ENCODE results near the gene KCNMA1.

Gene KCNMA1

GRCh38 chr10:77226853-77227565, 410.6 kb downstream of the KCNMA1 start:
- DNase-seq, result no peak

DNA sequence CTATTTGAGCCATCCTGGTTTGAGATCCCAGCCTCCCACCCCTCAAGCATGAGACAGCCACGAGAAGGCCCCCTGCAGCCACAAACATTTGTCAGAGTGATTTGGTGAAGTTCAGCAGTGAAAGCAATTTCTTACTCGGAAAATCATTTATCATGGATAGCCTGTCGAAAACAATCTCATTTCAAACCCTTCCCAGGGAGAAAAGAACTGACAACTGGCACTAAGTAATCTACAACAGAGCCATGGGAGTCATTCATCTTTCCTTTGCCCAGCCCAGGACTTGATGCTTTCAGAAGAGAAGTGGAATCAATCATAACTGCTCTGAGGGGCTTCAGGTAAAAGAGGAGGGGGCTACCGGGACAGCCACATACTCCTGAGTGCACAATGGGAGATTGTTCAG, 411.2 kb downstream of the KCNMA1 start:
- DNase-seq, result no peak

DNA sequence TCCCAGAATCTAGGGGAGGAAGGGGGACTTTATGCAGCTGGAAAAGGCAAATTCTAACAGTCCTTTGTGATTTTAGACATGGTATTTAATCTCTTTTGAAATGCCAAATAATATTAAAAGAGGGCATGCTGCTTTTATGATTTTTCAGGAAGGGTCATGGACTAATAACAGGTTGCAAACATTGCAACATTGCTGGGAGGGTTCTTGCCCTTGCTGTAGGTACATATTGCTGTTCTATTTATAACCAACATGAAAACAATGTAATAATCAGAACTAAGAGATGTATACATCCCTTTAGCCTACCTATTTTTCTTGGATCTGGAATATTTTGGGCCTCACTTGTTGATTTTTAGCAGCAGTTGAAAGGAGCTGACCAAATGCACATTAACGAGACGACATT, 411.6 kb downstream of the KCNMA1 start:
- no peak for DNase-seq

DNA sequence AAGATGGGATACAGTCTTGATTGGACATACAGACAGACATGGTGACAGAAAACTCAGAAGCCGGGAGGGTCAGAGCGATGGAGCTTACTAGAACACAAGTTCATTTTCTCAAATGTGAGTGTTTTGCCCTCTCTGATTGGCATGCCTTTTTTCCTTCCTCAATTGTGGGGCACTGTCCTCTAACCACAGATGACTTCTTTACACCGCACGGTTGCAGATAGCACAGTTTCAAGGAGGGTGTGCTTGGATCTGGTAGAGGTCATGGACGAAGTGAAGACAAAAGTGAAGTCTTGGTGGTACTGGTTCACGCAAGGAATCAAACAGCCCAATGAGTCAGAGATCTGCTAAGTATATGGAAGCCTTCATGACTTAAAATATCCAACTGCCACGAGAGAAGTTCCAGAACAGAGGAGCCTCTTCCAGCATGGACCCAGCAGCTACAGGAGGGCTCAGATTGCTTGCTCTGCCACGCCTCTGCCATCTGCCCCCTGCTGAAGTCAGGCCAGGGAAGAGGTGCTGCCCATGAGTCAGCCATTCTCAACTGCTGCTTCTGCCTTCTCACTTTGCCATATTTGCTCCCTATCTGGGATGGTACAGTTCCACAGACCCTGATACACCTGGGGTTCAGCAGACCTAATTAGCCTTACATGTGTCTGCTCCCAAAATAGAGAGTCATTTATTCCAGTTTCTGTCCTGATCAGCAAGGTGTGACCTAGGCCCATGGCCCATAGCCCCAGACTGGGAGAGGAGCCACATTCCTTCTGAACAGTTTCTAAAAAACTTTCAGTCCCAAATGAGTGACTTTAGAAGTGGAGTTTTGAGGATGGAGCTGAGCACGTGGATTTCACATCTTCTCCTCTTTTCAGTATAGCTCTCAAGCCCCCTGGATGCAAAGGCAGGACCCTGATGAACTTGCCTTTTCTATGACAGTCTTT, 413.8 kb downstream of the KCNMA1 start:
- DNase-seq, result no peak

DNA sequence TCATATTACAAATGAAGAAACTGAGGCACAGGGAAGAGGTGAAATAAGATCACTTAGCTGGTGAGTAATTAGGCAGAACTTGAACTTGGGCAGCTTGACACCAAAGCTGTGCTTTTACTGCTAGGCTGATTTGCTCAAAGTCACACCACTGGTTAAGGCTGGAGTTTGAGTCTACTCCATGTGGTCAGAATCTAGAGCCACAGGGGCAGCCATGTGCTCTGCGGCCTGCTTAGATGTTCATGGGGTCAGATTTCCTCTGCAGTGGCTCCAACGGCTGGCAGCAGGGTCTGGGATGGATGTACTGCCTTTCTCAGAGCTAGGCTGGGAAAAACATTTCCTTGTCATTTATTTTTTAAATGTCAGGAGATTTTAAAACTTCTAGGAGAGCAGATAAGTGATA, 417.5 kb downstream of the KCNMA1 start:
- DNase-seq, result no peak

DNA sequence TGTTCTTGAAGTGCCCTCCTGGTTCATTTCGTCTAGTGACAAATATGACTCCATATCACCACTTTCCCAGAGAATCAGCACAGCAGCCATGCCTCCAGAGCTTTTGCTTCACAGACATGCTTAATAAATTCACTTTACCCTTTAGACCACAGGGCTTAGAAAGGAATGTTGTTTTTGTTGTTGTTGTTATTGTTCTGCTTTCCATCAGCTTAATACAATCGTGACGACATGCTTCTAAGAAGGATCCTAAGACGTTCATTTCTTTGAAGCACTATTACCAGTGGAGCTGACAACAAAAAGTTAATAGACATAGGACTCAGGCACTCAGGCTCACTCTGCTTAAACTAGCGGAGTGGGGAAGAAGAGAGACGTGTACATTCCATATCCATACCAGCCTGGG, 418.6 kb downstream of the KCNMA1 start:
- DNase-seq, result no peak

GRCh38 chr10:77214799-77215198, 422.8 kb downstream of the KCNMA1 start:
- no peak for DNase-seq

DNA sequence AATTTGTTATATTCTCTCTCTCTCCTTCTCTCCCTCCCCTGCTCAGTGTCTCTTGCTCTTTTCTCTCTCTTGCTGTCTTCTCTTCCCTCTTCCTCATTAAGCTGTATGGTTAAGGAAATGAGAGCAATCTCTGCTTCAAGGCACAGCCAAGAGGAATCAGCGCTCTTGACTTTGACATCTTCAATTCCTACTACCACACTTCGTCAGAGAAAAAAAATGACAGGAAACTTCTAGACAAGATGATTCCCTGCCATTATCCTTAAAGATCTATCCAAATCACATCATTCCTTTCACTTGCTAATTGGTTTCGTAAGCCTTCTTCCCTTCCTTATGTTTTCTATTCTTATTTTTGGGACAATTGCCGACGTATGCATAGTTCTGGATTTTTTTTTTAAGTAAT, 425.0 kb downstream of the KCNMA1 start:
- DNase-seq, result no peak

GRCh38 chr10:77210645-77211044, 427.0 kb downstream of the KCNMA1 start:
- DNase-seq, result no peak

DNA sequence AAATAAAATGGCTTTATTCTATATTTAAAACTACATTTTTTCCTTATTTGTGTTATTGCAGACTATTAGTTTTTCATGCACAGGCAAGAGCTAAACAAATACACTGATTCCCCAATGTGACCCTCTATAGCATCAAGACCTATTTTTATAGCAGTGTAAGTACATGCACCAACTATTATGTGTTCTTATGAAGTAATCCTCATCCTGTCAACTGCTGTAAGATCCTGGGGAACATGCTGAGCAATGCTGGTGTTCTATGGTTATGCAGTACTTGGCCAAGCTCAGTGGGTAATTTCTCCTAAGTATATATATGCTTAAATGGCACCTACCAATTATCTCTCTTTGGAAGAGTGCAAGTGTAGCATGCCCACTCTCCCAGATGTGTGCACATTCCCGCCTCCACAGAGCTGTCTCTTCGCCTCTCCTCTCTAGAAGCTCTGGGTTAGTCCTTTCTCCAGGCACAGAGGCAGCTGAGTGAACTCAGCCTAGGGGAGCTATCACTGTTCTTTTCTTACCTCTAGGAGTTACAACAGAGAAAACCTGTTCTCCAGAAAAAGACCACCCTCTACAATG, 428.8 kb downstream of the KCNMA1 start:
- DNase-seq, result no peak

GRCh38 chr10:77207828-77208185, 429.8 kb downstream of the KCNMA1 start:
- no peak for DNase-seq

DNA sequence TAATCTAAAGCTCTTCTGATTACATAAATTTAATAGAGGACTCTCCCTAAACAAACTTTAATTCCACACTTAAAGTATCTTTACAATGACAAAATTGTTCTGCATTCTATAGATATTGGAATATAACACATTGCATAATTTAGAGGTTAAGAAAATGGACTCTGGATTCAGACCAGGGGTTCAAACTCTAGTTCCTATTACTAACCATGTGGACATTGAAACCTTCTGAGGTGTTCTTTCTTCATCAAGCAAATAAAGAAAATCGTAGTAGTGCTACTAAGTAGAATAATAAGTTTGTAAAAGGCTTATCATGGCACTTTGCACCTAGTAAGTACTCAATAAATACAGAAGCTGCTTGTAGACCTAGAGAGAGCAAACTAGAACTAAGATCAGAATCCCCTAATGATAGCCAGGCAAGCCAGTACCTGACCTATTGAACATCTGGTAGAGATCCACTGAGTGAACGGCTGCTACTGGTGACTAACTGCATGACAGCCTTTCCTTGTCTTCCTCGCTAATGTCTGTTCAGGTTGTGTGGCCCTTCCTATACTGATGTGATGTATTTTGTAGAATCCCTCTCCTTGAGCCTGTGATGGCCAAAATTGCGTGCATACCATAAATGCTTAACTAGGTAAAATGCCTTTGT, 430.3 kb downstream of the KCNMA1 start:
- no peak for DNase-seq

GRCh38 chr10:77205135-77205534, 432.5 kb downstream of the KCNMA1 start:
- no peak for DNase-seq

DNA sequence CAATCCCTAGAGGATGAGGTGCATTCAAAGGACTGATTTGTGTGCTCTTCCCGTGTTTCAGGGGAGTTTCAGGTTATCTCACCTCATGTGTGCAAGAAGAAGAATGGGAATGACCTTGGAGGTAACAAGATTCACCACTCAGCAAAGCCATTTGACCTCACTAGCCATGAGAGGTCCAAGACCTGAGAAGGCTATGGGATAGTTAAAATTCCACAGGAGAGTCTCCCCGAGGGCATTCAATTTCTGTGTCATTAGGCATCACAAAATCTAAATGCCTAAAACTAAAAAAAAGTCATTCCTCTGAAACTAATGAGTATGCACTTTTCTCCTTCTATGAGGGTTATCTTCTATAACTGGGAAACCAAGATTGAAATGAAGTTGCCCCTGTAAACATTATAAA, 433.4 kb downstream of the KCNMA1 start:
- DNase-seq, result no peak

DNA sequence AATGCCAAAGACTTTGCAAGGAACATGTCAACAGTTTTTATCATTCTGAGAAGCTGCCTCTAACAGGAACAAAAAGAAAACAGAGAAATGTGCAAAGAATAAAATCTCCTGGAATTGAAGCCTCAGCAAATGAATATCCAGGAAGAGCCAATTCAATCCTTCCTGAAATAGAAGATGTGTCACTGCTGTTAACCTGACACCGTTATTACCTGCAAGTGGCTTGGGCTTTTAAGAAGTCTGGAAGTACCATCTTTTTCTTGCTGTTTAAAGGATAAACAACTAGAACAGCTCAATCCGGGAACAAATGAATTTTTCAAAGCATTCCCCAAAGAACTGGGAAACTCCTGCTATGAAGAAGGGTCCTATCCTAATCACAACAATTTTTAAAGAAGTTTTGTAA, 434.8 kb downstream of the KCNMA1 start:
- no peak for DNase-seq

DNA sequence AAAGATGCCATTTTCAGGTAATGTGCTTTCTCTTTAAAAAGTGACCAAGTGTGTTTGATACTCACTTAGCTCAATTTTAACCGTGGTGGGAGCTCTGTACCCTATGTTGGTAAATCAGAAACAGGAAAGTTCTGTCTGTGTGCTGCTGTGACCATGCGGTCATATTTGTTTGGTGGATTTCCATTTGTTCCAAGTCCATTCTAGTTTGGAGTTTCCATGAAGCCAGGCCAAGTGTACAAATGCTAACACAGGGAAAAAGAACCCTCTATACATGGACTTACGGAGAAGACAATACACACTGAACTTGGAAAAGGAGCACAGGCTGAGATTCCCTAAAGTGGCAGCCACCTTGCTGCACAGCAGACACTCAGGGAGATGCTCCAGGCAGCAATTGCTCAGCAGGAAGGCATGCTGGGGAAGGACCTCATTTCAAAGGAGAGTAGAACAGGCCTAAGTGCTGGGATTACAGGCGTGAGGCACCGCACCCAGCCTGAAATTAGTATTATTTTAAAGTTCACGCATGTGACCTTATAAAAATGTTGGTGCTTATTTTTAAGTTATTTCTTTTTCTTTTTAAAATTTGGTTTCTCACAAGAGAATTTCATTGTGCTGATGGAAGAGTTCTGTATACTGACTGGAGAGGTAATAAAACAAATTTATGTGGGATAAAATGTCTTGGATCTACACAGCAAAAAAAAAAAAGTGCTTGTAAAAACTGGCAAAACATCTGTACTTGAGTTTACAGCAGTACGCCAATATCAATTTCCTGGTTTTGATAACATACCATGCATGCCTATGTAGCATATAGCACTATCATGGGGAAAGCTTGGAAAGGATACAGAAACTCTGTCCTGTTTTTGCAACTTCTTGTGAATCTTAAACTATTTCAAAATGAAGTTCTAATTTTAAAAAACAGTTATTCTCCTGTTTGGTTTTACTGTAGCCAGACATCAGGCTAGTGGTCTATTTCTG, 436.2 kb downstream of the KCNMA1 start:
- DNase-seq, result no peak

DNA sequence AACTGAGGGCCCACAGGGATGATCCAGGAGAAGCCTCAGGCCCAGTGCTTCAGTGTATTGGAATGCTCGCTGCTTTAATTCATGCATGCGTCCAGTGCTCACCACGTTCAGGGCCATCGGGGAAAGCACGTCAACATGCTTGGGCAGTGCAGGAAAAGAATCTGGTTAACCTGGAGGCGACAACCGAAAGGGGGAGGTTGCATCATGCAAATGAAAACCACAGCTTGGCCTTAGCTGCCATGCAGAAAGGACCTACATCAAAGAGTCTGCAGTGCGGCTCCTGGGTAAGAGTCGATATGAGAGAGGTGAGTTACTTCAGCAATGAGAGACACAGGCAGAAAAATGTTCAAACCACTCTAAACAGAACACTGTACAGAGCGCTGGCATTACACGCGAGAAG, 440.1 kb downstream of the KCNMA1 start:
- no peak for DNase-seq

GRCh38 chr10:77196614-77197013, 441.0 kb downstream of the KCNMA1 start:
- no peak for DNase-seq

DNA sequence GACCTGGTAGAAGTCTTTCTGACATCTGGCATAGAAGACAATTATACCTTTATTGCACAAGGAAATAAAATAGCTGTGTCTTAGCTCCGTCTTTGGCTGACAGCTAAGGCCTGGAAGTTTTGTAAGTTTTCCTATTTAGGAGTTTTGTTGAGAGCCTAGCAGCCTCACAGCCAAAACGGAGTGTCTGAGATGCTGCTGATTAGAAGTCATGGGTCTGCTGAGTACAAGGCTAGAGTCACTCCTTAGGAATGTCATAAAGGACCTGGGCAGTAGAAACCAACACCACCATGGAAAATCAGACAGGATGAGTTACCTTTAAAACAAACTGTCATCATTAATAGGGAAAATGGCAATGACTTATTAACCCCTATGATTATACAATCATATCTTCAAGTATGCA, 442.5 kb downstream of the KCNMA1 start:
- DNase-seq, result no peak

DNA sequence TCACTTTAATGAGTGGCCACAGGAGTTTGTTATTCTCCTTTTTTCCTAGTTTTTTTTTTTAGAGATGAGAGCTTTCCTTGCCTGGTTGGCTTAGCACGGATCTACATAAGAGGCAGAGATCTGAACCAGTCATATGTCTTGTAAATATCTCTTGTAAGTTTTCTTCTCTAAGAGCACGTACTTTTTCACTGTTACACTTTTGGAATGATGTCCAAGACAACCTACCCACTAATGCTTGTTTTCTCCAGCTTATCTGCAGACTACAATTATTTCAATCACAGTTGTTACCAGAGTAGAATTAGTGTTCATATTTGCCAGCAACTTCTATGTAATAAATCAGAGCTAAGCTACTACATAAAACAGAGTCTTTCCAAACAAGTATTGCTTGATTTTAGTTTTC, 444.6 kb downstream of the KCNMA1 start:
- DNase-seq, result no peak

- no peak for DNase-seq
Observed at GRCh38 chr10:77192402-77192801, 445.2 kb downstream of the KCNMA1 start.

- no peak for DNase-seq
Observed at GRCh38 chr10:77191324-77192049, 446.1 kb downstream of the KCNMA1 start.
